HepG2 (cell line): Measurements from ENCODE around the gene L3MBTL1. TPM values are rescaled to one million over a fixed set of nuclear protein-coding genes. Genes with fewer than 3 reads are reported as not detected.

Experiments used
- ATF7 ChIP-seq, 2 experiments: fragments of 450-650 bp in 1 of 2; sonication (generic) in 1 of 2; formaldehyde crosslinking in 1 of 2; IDR thresholded peaks; 2 replicates each; pipeline versions ENCODE4 v1.4.0 to v1.6.1; 2016 to 2020; ENCODE audit warnings: antibody characterized with exemption in 1 of 2, mild to moderate bottlenecking in 1 of 2, missing genetic modification reagents in 1 of 2
- CCDC6 ChIP-seq: sonication (generic); formaldehyde crosslinking; IDR thresholded peaks from 2 replicates; pipeline ENCODE4 v1.8.1; 2022; ENCODE audit warnings: mild to moderate bottlenecking, missing genetic modification reagents, moderate library complexity
- GATA4 ChIP-seq: sonication (generic); IDR thresholded peaks from 2 replicates; pipeline ENCODE4 v1.6.1; 2016; ENCODE audit warnings: antibody characterized with exemption, low read depth, borderline replicate concordance
- HMG20A ChIP-seq: IDR thresholded peaks from 2 replicates; pipeline ENCODE4 v1.6.1; 2016; ENCODE audit warnings: borderline replicate concordance
- KLF13 ChIP-seq: sonication (generic); formaldehyde crosslinking; IDR thresholded peaks from 2 replicates; pipeline ENCODE4 v1.4.0; 2020; ENCODE audit warnings: mild to moderate bottlenecking, missing genetic modification reagents
- NFYC ChIP-seq: IDR thresholded peaks from 2 replicates; pipeline ENCODE4 v1.6.1; 2016; ENCODE audit warnings: missing genetic modification reagents, missing compliant biosample characterization
- PHF20 ChIP-seq: sonication (generic); formaldehyde crosslinking; IDR thresholded peaks from 2 replicates; pipeline ENCODE4 v1.5.0; 2020; ENCODE audit warnings: mild to moderate bottlenecking, missing genetic modification reagents
- POLR2G ChIP-seq: fragments of 200-400 bp; formaldehyde crosslinking; IDR thresholded peaks from 2 replicates; pipeline ENCODE4 v1.6.1; 2018; ENCODE audit warnings: mild to moderate bottlenecking, low read depth, low read length, moderate library complexity
- RBAK ChIP-seq: sonication (generic); formaldehyde crosslinking; IDR thresholded peaks from 2 replicates; pipeline ENCODE4 v1.5.1; 2020; ENCODE audit warnings: mild to moderate bottlenecking, missing genetic modification reagents
- TAF15 ChIP-seq: fragments of 200-400 bp; formaldehyde crosslinking; IDR thresholded peaks from one replicate; pipeline ENCODE4 v1.6.1; 2018; ENCODE audit warnings: mild to moderate bottlenecking, low read depth, low read length; ENCODE audit not compliant: poor library complexity, severe bottlenecking
- U2AF1 ChIP-seq: fragments of 200-400 bp; formaldehyde crosslinking; optimal IDR thresholded peaks from 2 replicates; pipeline ENCODE3; 2017; ENCODE audit warnings: mild to moderate bottlenecking, low read depth, low read length
- YEATS2 ChIP-seq: sonication (generic); formaldehyde crosslinking; IDR thresholded peaks from 2 replicates; pipeline ENCODE4 v1.4.0; 2020; ENCODE audit warnings: missing genetic modification reagents, borderline replicate concordance
- ZBTB20 ChIP-seq: sonication (generic); formaldehyde crosslinking; IDR thresholded peaks from 2 replicates; pipeline ENCODE4 v1.8.1; 2023; ENCODE audit warnings: missing genetic modification reagents, low read depth, mild to moderate bottlenecking, borderline replicate concordance
- ZBTB7A ChIP-seq: sonication (generic); formaldehyde crosslinking; IDR thresholded peaks from 2 replicates; pipeline ENCODE4 v1.8.0; 2022; ENCODE audit warnings: mild to moderate bottlenecking, missing genetic modification reagents
- ZNF12 ChIP-seq: sonication (generic); formaldehyde crosslinking; IDR thresholded peaks from 2 replicates; pipeline ENCODE4 v1.5.0; 2020; ENCODE audit warnings: missing genetic modification reagents
- ZNF331 ChIP-seq: sonication (generic); formaldehyde crosslinking; IDR thresholded peaks from 2 replicates; pipeline ENCODE4 v1.4.0; 2020; ENCODE audit warnings: missing genetic modification reagents
- ZNF451 ChIP-seq: sonication (generic); formaldehyde crosslinking; IDR thresholded peaks from 2 replicates; pipeline ENCODE4 v1.5.0; 2020; ENCODE audit warnings: mild to moderate bottlenecking, missing genetic modification reagents
- ZNF883 ChIP-seq: sonication (generic); formaldehyde crosslinking; IDR thresholded peaks from 2 replicates; pipeline ENCODE4 v1.5.1; 2020; ENCODE audit warnings: mild to moderate bottlenecking, missing genetic modification reagents; ENCODE audit errors: not compliant biosample characterization
- polyA plus RNA-seq, 8 experiments: library from polyadenylated mRNA; depleted of rRNA in 3 of 8; stranded (reverse) in 7 of 8; unstranded in 1 of 8; fragments of >200 nt; fragmentation: Illumina TruSeq in 4 of 8; extraction: Trizol in 4 of 8; gene quantifications; 2 replicates each; pipeline versions ENCODE4 v1.2.1 to v1.2.3, GENCODE V29; 2011 to 2016; ENCODE audit warnings: low read depth in 4 of 8, missing spikeins in 1 of 8, mixed read lengths in 1 of 8; ENCODE audit not compliant: insufficient read depth in 1 of 8
- total RNA-seq, 5 experiments: library from RNA; depleted of rRNA; stranded (reverse); fragments of >200 nt; fragmentation: Illumina TruSeq; extraction: Trizol; gene quantifications; 2 replicates each; pipeline ENCODE4 v1.2.3, GENCODE V29; 2016; ENCODE audit warnings: low read depth in 1 of 5
- TF ChIP-seq, protein P1 (sequence below): sonication (generic); formaldehyde crosslinking; conservative IDR thresholded peaks from 2 replicates; pipeline ENCODE4 v1.4.0; 2020; ENCODE audit warnings: mild to moderate bottlenecking, missing genetic modification reagents, moderate library complexity
- TF ChIP-seq, protein P2 (sequence below): sonication (generic); formaldehyde crosslinking; IDR thresholded peaks from 2 replicates; pipeline ENCODE4 v1.4.0; 2020; ENCODE audit warnings: missing genetic modification reagents, borderline replicate concordance
- TF ChIP-seq, protein P3 (sequence below): IDR thresholded peaks from 2 replicates; pipeline ENCODE4 v1.6.1; 2012; ENCODE audit warnings: inconsistent platforms

L3MBTL1 gene
- total and polyA plus RNA-seq, 2 of the 13 experiments (the other 11 are each of a cell fraction or from before 2014, with no cell fraction given) = 9.0 to 17.8 TPM

DNA sequence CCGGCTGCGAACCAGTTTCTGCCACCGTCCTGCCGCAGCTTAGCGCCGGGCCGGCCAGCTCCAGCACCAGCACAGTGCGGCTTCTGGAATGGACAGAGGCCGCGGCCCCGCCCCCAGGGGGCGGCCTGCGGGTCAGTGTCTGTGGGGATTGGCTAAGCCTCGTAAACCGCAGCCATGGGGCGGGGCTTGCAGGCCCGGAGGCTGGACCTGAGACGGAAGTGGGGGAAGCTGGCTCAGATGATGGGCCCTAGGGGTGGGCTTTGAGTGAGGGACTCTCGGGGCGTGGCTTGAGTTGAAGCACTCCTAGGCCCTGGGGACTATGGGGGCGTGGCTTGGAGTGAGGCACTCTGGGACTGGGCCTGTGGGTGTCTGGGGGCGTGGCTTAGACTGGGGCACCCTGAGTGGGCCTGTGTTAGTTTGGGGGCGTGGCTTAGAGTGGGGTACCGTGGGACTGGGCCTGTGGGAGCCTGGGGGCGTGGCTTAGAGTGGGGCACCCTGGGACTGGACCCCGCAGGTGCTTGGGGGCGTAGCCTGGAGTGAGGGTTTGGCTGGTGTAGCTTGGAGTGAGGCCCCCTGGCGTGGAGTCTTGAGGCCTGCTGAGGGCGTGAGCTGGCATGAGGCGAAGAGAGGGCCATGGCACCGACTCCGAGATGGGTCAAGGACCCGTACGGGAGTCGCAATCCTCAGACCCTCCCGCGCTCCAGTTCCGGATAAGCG, 6.6 kb downstream of the L3MBTL1 start (continued):
- TF ChIP-seq, protein P1, sequence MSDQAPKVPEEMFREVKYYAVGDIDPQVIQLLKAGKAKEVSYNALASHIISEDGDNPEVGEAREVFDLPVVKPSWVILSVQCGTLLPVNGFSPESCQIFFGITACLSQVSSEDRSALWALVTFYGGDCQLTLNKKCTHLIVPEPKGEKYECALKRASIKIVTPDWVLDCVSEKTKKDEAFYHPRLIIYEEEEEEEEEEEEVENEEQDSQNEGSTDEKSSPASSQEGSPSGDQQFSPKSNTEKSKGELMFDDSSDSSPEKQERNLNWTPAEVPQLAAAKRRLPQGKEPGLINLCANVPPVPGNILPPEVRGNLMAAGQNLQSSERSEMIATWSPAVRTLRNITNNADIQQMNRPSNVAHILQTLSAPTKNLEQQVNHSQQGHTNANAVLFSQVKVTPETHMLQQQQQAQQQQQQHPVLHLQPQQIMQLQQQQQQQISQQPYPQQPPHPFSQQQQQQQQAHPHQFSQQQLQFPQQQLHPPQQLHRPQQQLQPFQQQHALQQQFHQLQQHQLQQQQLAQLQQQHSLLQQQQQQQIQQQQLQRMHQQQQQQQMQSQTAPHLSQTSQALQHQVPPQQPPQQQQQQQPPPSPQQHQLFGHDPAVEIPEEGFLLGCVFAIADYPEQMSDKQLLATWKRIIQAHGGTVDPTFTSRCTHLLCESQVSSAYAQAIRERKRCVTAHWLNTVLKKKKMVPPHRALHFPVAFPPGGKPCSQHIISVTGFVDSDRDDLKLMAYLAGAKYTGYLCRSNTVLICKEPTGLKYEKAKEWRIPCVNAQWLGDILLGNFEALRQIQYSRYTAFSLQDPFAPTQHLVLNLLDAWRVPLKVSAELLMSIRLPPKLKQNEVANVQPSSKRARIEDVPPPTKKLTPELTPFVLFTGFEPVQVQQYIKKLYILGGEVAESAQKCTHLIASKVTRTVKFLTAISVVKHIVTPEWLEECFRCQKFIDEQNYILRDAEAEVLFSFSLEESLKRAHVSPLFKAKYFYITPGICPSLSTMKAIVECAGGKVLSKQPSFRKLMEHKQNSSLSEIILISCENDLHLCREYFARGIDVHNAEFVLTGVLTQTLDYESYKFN (CRISPR knock-in tag) = peak; percentile 72
- no peak for TF ChIP-seq KLF13 (CRISPR knock-in tag)
- TF ChIP-seq ZBTB7A (CRISPR knock-in tag) = peak; percentile 79; the same call in 1 of the 2 replicates
- TF ChIP-seq YEATS2 = peak; percentile 31; the same call in 1 of the 2 replicates
- TF ChIP-seq, protein P2, sequence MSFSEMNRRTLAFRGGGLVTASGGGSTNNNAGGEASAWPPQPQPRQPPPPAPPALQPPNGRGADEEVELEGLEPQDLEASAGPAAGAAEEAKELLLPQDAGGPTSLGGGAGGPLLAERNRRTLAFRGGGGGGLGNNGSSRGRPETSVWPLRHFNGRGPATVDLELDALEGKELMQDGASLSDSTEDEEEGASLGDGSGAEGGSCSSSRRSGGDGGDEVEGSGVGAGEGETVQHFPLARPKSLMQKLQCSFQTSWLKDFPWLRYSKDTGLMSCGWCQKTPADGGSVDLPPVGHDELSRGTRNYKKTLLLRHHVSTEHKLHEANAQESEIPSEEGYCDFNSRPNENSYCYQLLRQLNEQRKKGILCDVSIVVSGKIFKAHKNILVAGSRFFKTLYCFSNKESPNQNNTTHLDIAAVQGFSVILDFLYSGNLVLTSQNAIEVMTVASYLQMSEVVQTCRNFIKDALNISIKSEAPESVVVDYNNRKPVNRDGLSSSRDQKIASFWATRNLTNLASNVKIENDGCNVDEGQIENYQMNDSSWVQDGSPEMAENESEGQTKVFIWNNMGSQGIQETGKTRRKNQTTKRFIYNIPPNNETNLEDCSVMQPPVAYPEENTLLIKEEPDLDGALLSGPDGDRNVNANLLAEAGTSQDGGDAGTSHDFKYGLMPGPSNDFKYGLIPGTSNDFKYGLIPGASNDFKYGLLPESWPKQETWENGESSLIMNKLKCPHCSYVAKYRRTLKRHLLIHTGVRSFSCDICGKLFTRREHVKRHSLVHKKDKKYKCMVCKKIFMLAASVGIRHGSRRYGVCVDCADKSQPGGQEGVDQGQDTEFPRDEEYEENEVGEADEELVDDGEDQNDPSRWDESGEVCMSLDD (CRISPR knock-in tag) = 0 out of 2 replicates have a peak, but pooled peaks have one; percentile 18
- 0 out of 2 replicates have a peak, but pooled peaks have one; percentile 35 for TF ChIP-seq GATA4
- peak; percentile 71 for TF ChIP-seq POLR2G
- peak; percentile 62; the same call in 1 of the 2 replicates for TF ChIP-seq ZNF451 (CRISPR knock-in tag)
- 0 out of 2 replicates have a peak, but pooled peaks have one; percentile 15 for TF ChIP-seq ZNF12 (CRISPR knock-in tag)
- no peak for TF ChIP-seq ATF7 (IDR thresholded peaks at IDR 0.05)
- no peak for TF ChIP-seq ATF7 (CRISPR knock-in tag; IDR thresholded peaks at IDR 0.05)
- TF ChIP-seq TAF15 = peak; percentile 55
- no peak for TF ChIP-seq U2AF1
- no peak; the same call in 1 of the 2 replicates for TF ChIP-seq ZNF331 (CRISPR knock-in tag)
- TF ChIP-seq CCDC6 (CRISPR knock-in tag) = peak; percentile 47; the same call in 1 of the 2 replicates
- TF ChIP-seq NFYC (CRISPR knock-in tag) = peak; percentile 69
- TF ChIP-seq HMG20A (CRISPR knock-in tag) = no peak
- TF ChIP-seq, protein P3, sequence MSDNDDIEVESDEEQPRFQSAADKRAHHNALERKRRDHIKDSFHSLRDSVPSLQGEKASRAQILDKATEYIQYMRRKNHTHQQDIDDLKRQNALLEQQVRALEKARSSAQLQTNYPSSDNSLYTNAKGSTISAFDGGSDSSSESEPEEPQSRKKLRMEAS = peak; percentile 90
- TF ChIP-seq RBAK (CRISPR knock-in tag) = no peak
- TF ChIP-seq ZNF883 (CRISPR knock-in tag) = peak; percentile 34
- TF ChIP-seq PHF20 = peak; percentile 52
- peak; percentile 57; the same call in 1 of the 2 replicates for TF ChIP-seq ZBTB20 (CRISPR knock-in tag)
